ENCODE data around the gene KMT2A. TPM values are rescaled to one million over a fixed set of nuclear protein-coding genes. Genes with fewer than 3 reads are reported as not detected.
A peak's percentile ranks its signal among the peaks of the same experiment; 100 is the strongest.

The KMT2A gene
- total RNA-seq, 2 donors from 2014 or later = 33.8 to 45.1 TPM

DNA sequence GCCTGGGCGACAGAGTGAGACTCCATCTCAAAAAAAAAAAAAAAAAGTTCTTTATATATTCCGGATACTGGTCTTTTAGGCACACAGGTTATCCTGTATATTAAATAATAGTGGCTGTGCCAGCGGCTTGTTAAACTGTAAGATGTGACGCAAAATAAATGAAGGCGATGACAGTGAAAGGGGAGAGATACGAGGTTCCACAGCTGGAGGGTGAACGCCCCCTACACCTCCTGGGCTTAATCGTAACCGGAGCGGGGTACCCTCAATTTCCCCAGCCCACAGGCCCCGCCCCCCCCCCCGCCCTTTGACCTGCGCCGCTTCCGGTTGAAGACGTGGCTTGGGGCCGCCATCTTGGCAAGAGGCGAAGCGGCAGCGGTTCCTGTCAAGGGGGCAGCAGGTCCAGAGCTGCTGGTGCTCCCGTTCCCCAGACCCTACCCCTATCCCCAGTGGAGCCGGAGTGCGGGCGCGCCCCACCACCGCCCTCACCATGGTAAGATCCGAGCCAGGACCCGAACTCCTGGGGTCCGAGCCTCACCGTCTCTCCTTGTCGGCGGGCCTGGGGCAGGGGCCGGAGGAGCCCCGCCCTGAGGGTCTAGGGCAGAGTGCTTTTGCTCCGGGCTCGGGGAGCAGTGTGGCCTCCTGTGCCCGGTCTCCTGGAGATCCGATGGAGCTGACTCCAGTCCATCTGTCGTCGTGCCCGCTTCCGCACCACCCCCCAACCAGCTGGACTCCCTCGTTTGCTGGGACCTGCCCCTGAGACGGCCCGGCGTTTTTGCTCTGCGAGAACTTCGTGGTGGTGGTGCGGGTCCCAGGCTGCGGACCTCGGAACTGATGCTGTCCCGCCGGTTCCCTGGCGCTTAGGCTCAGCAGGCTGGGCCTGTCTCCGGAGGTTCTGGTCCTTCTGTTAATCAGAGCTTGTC lies 136.0 kb downstream of the KMT2A start, which contains the start of gene ARCN1:
ARCN1 (plus strand) TSS at position 349 of the 920 bp plus-strand sequence; CDS start at position 488, 139 bp downstream.
- H3K4me1 ChIP-seq = peaks cover 13% of the 10 kb centered on the region
- peak within 1 kb of the TSS; percentile 97 for H3K27ac ChIP-seq
- no peaks in the 10 kb centered on the region for H3K36me3 ChIP-seq
- TF ChIP-seq, protein P1, sequence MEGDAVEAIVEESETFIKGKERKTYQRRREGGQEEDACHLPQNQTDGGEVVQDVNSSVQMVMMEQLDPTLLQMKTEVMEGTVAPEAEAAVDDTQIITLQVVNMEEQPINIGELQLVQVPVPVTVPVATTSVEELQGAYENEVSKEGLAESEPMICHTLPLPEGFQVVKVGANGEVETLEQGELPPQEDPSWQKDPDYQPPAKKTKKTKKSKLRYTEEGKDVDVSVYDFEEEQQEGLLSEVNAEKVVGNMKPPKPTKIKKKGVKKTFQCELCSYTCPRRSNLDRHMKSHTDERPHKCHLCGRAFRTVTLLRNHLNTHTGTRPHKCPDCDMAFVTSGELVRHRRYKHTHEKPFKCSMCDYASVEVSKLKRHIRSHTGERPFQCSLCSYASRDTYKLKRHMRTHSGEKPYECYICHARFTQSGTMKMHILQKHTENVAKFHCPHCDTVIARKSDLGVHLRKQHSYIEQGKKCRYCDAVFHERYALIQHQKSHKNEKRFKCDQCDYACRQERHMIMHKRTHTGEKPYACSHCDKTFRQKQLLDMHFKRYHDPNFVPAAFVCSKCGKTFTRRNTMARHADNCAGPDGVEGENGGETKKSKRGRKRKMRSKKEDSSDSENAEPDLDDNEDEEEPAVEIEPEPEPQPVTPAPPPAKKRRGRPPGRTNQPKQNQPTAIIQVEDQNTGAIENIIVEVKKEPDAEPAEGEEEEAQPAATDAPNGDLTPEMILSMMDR (IDR thresholded peaks at IDR 0.05) = no peak
- intact Hi-C loops (cut with DNase I) = no loop called here
- H3K9me3 ChIP-seq = no peaks in the 10 kb centered on the region
- H3K9ac ChIP-seq (ENCODE audit: low read depth in 2 of 2, low read length in 2 of 2) = peak within 1 kb of the TSS; percentile 99 to 100
- H3K4me3 ChIP-seq = peak within 1 kb of the TSS; percentile 96
- DNase-seq = peak; percentile 83
- H3K27me3 ChIP-seq = no peaks in the 10 kb centered on the region

DNA sequence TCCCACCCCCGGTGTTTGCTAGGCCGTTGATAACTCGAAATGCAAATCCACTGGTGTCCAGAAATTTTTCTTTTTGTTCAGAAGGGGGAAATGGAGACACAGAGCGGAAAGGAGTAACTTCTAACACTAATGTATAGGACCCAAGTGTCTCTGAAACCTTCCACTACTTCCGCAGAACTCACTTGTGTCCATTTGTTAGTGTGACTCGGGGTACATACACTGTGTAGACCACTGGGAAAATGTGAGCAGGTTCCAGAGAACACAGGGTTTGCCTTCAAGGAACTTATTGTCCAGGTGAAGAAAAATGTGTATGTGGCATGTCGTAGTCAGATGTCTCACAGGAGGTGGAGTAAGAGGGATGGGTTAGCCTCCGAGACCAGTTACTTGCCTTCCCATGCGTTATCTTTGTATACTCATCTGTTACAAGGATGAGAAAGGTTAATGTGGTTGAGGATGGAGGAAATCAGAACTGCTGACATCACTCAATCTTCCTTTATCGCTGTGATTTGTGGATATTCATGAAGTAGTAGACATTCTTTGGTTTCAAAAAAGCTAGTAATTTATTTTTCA lies 136.8 kb downstream of the KMT2A start:
- intact Hi-C loops (cut with DNase I) = no loop called here
- Histone ChIP-seq H3K27me3 (no peaks in the 10 kb centered on the region), H3K9me3 (no peaks in the 10 kb centered on the region), H3K4me1 (peaks cover 13% of the 10 kb centered on the region), H3K4me3 (peak overlapping the region; percentile 96), H3K27ac (peak overlapping the region; percentile 97), H3K36me3 (no peaks in the 10 kb centered on the region), H3K9ac (ENCODE audit: low read depth in 2 of 2, low read length in 2 of 2) (peak overlapping the region; percentile 99 to 100)
- TF ChIP-seq, protein P1 (IDR thresholded peaks at IDR 0.05) = no peak
- peak; percentile 29 for DNase-seq

DNA sequence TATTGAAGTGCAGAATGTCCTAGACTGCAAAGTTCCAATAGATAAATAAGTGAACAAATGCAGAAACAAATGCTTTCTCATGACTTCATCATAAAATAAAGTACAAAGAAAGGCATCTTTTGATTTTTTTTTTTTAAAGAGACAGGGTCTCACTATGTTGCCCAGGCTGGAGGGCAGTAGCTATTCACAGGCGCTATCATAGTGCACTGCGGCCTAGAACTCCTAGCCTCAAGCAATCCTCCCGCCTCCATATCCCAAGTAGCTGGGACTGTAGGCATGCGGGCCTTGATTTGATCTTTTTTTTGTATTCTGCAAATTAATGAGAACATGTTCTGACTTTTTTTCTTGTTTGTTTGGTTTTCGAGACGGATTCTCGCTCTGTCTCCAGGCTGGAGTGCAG lies 138.3 kb downstream of the KMT2A start:
- H3K27me3 ChIP-seq = no peaks in the 10 kb centered on the region
- TF ChIP-seq, protein P1 (IDR thresholded peaks at IDR 0.05) = no peak
- no peak overlapping the region for H3K4me3 ChIP-seq
- peaks cover 13% of the 10 kb centered on the region for H3K4me1 ChIP-seq
- H3K36me3 ChIP-seq = no peaks in the 10 kb centered on the region
- intact Hi-C loops (cut with DNase I) = no loop called here
- H3K9me3 ChIP-seq = no peaks in the 10 kb centered on the region
- no peak overlapping the region for H3K9ac ChIP-seq (ENCODE audit: low read depth in 2 of 2, low read length in 2 of 2)
- DNase-seq = no peak
- no peak overlapping the region for H3K27ac ChIP-seq

Other genes with a start within 250 kb of the KMT2A start
- gene JAML, start 211.5 kb upstream of the KMT2A start, total RNA-seq = 10 to 100 TPM in 1 of 2 donors, 1 to 10 TPM in 1; 3.3 to 12.0 TPM
- 10 to 100 TPM; 10.9 to 27.8 TPM for gene MPZL3, start 184.1 kb upstream of the KMT2A start, total RNA-seq
- 100 to 1,000 TPM in 1 of 2 donors, 10 to 100 TPM in 1; 58.8 to 114 TPM for gene MPZL2, start 172.2 kb upstream of the KMT2A start, total RNA-seq
- gene CD3E, start 131.8 kb upstream of the KMT2A start, total RNA-seq = 1 to 10 TPM; 4.3 to 5.7 TPM
- gene CD3D, start 93.8 kb upstream of the KMT2A start, total RNA-seq = 1 to 10 TPM; 3.1 to 4.7 TPM
- 1 to 10 TPM; 1.6 to 2.0 TPM for gene CD3G, start 92.1 kb upstream of the KMT2A start, total RNA-seq
- 10 to 100 TPM; 44.8 to 46.9 TPM for gene UBE4A, start 76.9 kb upstream of the KMT2A start, total RNA-seq
- 100 to 1,000 TPM; 282 to 380 TPM for gene ATP5MG, start 34.9 kb upstream of the KMT2A start, total RNA-seq
- under 1 TPM; 0.35 to 0.66 TPM for gene TTC36, start 91.0 kb downstream of the KMT2A start, total RNA-seq
- gene TMEM25, start 94.7 kb downstream of the KMT2A start, total RNA-seq = 1 to 10 TPM; 3.8 to 9.2 TPM
- gene IFT46, start 129.4 kb downstream of the KMT2A start, total RNA-seq = 1 to 10 TPM; 9.3 to 9.5 TPM
- gene ARCN1, start 135.9 kb downstream of the KMT2A start, total RNA-seq = 100 to 1,000 TPM; 151 to 171 TPM
- gene PHLDB1, start 171.1 kb downstream of the KMT2A start, total RNA-seq = 10 to 100 TPM; 60.1 to 88.6 TPM
- gene TREH, start 243.2 kb downstream of the KMT2A start, total RNA-seq = 1 to 10 TPM; 2.4 to 2.8 TPM